UCSD-AML1 (cell line): ENCODE data around the gene TSPAN9.
A peak's percentile ranks its signal among the peaks of the same experiment; 100 is the strongest.

Source experiments
- DNase-seq: peaks from one replicate; lab custom pipeline; 2025; ENCODE audit not compliant: unreplicated experiment; lab: John Stamatoyannopoulos, UW

Gene TSPAN9

DNA sequence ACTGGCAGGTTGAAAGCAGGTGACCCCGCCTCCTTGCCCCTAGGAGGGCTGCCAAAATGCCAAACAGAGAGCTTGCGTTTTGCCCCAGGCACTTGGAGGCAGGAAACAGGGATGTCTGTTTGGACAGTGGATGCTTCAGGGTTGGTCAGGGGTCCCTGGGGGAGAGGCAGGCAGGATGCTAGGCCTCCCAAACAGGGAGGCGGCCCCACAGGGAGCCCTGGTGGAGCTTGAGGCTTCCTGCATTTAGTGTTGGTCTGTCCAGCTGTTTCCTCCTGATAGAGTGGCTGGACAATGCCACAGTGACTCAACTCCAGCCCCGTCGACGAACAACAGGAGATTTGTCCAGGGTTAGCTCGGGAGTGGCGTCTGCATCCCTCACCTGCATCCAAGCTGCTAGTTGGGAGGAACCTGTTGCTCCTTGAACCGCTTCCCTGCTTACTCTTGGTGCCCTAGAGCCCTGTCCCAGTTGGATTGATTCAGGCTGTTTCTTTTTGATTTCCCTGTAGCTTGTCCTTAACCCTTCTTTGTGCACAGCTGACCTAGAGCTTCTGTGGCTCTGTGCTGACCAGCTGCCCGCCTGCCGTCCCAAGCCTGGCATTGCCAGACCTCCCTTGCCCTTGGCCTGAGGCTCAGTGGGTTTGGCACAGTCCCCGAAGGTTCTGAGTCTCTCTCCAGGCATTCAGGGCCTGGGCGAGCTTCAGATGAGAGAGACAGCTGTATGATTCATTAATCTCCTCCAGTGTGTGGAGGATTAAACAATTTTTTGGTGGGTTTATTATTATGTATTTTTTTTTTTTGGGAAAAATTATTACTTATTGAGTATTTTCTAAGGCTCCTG, 45.9 kb downstream of the TSPAN9 start:
- DNase-seq = peak; percentile 75

DNA sequence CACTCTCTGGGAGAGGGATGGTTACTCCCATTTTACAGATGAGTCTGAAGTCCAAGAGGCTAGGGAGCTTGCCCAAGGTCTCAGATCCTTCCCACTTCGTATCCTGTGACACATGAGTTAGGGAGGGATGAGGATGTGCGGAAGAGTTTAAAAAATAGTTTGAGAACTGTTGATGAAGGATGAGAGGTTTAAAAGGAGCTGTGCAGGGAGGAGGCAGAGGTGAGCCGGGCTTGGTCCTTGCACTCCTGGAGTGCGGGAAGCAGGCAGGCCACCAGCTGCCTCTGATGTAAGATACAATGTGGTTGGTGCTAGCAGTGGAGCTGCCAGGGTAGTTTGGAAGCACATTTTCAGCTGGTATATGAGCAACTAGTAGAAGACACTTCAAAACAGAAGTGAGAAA, 46.5 kb downstream of the TSPAN9 start:
- no peak for DNase-seq

DNA sequence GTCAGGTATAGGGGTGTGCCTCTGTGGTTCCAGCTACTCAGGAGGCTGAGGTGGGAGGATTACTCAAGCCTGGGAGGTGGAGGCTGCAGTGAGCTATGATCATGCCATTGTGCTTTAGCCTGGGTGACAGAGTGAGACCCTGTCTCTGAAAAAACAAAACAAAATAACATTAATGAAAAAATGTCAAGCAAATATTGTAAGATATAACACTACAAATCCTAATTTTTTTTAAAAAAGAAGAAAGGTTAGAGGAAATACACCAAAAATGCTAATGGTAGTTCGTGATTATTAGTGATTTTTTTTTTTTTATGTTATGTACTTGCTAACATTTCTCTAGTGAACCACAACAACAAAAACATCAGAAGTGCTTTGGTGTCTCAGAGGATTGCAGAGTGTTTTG, 47.7 kb downstream of the TSPAN9 start:
- no peak for DNase-seq

DNA sequence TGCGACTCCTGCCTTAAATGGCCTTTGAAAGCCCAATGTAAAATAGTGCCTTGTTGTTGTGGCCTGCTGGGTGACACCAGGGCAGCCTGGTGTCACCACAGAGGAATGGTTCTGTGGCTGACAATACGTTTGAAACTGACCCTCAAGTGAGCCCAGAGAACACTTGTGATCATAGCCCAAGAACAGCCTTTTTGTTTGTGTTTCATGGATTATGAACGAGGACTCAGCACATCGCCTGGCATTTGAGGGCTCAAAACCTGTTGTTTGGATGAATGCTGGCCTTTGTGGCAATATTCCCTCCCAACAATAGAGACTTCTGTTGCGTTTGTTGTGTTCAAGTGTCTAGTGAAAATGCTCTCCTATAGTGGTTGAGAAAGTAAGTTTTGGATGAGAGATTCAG, 48.5 kb downstream of the TSPAN9 start:
- no peak for DNase-seq

DNA sequence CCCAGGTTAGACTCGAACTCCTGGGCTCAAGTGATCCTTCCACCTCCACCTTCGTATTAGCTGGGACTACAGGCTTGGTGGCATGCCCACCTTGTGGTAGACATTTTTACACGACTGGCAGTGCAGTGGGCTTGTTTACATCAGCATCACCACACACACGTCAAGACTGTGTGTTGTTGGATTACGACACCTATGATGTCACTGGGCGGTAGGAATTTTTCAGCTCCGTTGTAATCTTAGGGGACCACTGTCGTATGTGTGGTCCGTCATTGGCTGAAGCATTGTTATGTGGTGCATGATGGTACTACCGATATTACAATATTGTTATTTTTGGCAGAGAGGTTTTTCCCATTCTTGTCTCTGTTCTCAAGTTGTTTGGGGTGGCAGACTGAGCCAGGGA, 50.7 kb downstream of the TSPAN9 start:
- DNase-seq = no peak

DNA sequence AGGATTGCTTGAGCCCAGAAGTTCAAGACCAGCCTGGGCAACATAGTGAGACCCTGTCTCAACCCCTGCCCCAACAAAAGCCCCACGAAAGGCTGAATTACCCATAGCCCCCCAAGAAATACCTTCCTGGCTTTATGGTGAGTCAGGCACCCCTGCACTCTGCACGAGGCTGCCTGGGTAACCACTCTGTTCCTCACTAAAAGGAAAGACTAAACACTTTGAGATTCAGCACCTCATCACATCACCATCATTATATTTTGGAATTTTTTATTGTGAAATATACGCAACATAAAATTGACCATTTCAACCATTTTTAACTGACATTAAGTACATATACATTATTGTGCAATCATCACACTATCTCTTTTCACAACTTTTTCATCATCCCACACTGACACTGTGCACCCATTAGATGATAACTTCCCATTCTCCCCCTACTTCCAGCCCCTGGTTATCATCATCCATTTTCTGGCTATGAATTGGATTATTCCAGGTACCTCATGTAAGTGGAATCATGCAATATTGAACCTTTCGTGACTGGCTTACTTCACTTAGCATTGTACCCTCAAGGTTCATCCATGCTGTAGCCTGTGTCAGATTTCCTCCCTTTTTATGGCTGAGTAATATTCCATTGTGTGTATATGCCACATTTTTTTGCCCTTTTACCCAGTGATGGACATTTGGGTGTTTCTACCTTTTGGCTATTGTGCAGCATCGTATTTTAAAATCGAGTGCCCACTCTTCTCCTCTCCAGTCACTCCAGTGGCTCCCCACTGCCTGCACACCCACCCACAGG, 51.5 kb downstream of the TSPAN9 start:
- DNase-seq = no peak

DNA sequence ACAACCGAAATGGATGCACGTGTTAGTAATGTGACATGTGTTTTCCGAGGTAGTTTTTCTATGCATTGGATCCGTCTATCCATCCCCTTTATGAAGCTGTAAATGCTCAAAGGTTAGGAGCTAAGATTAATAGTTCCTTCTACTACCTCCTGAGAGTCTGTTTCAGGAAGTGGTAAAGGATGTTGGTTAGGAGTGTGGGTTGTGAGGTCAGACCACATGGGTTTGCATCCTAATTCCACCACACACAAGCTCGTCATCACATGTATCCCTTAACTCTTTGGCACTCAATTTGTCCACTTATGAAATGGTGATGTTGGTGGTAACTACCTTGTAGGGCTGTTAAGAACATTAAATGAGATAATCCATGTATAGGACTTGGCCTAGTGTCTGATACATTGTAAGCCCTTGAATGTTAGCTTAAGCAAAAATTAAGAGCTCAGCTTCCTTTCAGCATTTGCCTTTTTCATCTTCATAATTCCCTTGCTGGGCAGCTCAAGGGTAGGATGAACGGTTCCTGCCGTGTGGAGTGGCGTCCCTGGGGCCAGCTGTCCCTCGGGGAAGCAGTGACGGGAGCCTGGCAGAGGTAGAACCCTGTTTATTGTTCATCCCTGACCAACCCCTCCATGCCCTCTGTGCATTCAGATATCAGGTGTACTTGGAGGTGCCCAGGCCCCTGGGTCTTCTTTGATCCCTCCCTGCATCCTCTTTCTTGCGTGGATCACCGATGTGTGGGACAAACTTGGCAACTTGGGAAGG, 52.3 kb downstream of the TSPAN9 start:
- peak; percentile 60 for DNase-seq

DNA sequence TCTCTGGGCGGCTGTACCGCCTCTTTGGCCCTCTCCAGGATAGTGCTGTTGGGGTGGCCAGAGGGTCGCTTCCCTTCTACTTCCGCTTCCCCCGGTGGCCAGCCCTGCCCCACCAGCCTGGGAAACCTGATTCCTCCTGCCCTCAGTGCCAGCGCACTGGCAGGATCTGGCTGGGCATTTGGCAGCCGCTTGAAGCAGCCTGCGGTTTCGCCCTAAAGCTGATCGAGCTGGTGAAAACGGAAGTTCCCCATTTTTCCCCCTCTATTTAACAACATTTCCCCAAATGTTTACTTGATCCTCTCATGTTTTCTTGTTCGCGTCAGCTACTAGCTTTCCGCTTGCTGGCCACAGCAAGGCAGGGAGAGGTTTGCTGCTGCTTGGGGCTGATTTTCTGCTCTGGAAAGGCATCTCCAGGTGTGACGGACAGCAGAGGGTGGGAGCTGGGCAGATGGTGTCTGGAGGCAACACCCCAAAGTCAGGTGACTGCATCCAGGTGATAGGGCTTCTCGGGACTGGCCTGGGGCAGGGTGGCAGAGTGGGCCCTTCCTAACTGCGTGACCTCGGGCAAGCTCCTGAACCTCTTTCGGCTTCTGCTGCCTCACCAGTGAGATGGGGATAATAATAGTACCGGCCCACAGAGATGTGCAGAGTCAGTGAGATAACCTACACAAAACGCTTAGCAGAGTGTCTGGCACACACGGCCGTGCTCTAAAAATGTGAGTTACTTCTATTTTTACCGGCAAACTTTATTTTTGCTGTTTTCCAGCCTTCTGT, 53.1 kb downstream of the TSPAN9 start:
- DNase-seq = peak; percentile 47

DNA sequence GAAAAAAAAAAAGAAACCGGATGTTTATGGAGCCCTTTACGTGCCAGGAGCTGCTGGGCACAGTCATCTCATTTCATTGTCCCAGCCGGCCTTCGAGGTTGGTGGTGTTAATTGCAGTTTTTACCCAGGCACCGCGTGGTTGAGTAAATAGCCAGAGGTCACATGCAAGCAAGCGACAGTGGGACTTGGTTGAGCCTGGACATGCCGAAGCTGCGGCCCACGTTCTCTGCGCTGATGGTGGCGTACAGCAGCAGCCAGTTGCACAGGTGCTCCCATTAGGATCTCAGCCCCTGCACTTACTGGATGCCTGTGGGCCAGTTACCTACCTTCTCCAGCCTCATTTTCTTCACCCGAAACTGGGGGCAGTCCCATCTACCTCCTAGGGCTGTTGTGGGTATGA, 54.0 kb downstream of the TSPAN9 start:
- no peak for DNase-seq

DNA sequence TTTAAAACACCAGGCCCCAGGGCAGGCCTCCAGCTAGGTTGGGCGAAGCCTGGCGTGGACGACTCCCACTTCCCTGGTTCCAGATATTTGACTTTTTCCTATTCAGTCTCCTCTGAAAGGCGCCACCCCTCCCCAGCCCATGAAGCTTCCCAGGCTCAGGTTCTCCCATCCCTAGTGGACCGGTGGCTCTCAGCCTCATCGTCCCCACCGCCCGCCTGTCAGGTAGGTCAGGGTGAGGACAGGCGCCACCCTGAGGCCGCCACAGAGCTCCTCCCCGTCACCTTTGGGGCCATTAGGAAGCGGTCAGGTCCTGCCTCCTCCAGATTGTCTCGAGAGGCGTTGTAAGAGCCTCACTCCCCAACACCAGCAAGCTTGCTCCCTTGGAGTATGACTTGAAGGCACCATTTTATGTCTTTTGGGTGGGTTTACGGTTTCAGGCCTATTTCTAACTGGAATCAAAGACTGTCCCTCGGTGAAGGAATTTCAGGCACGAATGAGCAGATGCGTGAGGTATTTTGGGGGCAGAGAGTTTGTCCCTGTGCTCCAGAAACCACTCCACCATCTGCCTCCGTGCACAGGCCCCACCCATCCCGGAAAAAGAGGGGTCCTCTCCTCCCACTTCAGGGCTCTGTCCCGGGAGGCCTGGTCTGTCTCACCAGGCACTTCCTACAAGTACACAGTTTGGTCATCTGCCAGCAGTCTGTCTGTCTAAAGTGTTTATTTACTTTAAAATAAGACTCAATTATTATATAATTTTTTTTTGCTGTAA, 55.6 kb downstream of the TSPAN9 start:
- DNase-seq = no peak

DNA sequence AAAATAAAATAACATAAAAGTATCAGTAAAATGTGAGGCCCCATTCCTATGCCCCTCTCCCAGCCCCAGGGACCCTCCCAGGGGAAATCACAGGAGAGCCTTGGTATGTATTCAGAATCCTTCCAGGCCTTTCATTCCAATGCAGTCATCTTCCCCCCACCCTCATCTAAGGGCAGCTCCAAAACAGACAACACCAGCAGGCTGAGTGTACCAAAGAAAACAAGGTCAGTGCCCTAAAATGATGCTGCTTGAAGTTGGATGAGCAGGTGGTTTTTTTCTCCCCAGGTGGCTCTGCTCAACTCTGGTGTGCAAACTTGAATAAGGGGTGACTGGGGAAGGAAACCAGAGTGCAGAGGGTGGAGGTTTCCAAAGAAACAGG, 56.2 kb downstream of the TSPAN9 start:
- DNase-seq = no peak

DNA sequence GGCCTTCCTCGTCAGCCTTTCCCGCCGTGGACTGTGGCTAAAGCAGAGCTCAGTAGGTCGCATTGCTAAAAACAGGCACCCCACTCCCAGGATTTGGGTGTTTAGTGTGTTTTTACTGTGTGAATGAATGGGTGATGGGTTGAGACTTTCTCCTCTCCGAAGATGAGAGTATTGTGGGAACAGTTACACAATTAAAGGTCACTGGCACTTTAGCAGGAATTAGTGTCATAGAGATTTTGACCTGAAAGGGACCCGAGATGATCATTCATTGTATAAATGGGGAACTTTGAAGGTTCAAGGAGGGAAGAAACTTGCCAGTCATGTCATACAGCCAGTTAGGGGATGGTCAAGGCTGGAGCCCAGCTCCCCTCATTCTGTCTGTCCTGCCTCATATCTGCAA, 56.9 kb downstream of the TSPAN9 start:
- DNase-seq = no peak

DNA sequence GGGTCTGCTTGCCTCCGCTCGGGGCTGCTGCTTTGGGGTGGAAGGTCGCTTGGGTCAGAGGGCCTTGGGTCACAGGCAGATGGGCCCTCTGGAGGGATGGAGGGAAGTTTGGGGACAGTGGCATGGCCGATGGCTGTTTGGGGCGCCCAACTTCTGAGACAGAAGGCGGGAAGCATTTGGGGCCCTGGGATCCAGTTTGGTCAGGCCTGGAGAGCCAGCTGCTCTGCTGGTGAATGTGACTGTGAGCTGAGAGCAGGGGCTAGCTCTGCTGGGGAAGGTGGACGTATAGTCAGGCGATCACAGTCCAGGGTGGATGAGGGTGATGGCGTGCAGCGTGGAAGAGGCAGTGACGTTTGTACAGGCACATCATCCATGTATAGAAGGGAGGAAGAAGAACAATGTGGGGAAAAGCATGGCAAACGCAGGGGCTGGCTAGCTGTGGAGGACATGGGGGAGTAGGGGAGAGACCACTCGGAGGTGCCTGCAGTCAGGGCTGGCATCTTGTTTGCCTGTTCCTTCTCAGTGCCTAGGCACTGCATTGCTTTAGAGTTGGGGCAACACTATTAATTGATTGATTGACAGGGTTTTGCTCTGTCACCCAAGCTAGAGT, 57.5 kb downstream of the TSPAN9 start:
- DNase-seq = no peak

DNA sequence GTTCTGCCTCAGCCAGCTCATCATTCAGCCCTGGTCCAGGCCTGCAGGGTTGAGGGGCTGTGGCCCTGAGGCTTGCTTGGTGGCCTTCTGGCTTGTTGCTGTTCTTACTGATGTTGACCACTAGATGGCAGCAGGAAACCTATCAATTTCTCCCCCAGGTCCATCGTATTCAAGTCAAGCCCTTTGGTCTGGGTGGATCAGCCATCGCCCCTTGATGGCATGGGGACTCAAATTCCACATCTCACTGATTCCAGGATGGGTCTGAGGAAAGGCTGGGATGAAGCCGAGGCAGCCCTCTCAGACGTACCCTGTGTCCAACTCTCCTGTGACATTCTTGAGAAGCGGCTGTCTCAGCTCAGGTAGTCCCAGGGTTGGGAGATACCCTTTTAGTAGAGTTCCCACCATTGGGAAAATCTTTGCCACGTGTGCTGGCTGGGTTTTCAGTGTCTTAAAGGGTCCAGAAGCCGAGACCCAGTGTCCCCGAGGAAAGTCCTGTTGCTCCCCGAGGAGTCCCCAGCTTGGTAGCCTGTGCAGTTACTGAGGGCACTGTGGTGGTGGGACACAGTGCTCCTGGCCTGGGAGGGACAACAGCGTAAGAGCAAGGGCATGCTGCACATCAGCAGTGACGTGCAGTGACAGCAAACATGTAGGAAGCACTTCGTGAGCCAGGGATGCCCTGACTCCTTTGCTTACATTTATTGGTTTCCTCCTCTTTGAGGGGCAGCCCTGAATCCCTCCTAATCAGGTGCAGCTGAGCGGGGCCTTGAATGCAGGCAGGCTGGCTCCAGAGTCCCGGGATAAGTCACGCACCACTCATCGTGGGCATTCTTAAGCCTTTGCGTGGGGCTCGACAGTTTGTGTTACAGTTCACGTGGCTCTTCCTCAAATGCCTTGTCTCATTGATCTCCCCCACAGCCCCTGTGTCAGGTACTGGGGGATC, 58.6 kb downstream of the TSPAN9 start:
- peak; percentile 48 for DNase-seq

DNA sequence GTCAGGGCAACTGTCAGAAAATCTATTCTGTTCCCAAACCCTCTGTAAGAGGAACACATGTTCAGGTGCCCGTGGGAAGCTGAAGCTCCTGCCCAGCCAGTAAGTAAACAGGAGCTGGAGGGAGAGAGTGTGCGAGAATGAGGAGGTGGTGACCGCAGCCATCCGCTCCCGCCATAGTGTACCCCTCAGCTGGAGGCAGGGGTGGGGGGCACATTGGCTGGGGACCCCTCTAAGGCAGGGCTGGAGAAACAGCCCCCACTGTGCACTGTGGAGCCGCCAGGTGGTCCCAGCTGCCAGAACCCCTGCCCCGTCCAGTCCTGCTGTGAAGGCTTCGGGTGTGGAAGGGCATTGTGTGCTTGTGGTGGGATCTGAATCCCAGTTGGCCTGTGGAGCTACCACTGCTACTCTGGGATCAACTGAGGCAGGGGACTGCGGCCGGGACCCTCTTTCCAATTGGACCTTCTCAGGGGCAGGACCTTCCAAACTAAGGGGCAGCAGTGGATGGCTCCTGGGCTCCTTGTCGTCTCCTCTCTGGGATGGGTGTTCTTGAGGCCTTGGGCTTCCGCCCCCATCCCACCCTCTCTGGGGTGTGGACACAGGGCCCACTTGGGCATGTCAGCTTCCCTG, 59.6 kb downstream of the TSPAN9 start:
- no peak for DNase-seq

DNA sequence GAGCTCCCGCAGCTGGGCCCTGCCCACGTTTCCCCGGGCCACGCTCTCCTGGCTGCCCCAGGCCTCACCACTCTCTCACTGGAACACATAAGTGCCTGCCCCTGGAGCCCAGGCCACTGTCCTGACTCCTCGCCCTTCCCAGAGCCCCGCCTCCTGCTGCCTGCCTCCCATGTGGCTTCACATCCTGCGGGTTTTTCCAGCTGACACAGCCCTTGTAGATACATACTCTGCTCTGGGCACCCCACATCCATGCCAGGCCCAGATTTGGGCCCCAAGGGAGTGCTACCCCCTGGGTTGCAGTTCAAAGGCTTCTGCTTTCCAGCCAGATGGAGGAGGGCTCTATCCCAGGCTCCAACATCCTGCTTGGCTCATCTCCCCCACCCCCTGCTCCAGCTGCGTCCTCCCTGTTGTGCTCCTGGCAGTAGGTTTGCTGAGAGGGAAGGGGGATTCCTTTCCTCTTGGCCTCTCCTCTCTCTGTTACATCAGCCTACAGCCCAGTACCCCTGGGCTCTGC, 60.1 kb downstream of the TSPAN9 start:
- no peak for DNase-seq

DNA sequence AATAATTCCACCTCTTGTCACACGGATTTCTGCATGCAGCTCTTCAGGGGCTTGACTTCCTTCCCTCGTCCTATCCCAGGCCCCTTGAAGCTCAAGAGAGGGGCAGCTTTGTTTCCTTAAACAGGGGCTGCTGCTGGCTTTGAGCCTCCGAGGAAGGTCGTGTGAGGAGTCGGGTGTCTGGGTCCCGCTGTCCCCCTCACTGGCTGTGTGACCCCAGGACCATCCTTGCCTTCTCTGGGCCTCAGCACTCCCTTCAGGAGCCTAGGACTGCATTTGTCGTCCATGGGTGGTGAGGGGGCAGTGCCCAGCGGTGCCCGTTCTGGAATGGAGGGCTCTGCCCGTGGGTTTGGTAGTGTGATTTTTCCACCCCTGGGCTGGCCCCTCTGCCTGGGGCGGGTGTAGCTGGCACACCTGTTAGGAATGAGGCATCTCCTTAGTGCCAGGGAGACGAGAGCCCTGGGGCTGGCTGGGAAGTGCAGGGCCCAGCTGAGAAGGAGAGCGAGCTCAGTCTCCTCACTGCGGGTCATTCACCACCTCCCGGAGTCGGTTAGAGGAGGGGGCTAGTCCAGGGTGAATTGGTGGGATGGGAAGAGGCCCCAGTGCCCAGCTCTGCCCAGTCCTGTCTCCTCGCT, 60.8 kb downstream of the TSPAN9 start:
- no peak for DNase-seq
